ENCODE results near the gene NAB2.

DNA sequence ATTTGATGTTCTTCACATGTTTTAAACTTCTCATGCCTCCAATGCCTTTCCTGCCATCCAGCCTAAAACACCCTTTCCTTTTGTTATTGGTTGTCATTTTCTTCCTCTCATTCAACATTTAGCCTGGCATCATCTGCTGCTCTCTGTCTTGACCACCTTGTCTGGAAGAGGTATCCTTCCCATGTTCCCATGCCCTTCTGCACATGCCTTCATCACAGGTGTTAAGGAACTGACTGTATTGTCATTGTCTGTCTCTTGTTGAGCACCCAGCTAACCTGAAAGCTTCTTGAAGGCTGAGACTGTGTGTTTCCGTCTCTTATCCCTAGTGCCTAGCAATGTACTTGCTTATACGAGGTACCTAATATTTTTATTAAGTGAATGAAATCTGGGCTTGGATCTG lies 34.9 kb downstream of the NAB2 start:
- TF ChIP-seq NR2F2 (IDR thresholded peaks at IDR 0.05) (no peak), HNF4A (conservative IDR thresholded peaks at IDR 0.05) (no peak), YY1 (IDR thresholded peaks at IDR 0.05) (no peak), RXRA (IDR thresholded peaks at IDR 0.05) (no peak), JUND (IDR thresholded peaks at IDR 0.05) (no peak), TAF1 (conservative IDR thresholded peaks at IDR 0.05) (no peak), RAD21 (IDR thresholded peaks at IDR 0.05) (no peak), SP1 (IDR thresholded peaks at IDR 0.05) (no peak), GABPA (IDR thresholded peaks at IDR 0.05 in 1 of 2, conservative IDR thresholded peaks at IDR 0.05 in 1 of 2) (no peak), EGR1 (IDR thresholded peaks at IDR 0.05; ENCODE audit: low read depth in 2 of 2) (no peak)
- TF ChIP-seq, protein P1, sequence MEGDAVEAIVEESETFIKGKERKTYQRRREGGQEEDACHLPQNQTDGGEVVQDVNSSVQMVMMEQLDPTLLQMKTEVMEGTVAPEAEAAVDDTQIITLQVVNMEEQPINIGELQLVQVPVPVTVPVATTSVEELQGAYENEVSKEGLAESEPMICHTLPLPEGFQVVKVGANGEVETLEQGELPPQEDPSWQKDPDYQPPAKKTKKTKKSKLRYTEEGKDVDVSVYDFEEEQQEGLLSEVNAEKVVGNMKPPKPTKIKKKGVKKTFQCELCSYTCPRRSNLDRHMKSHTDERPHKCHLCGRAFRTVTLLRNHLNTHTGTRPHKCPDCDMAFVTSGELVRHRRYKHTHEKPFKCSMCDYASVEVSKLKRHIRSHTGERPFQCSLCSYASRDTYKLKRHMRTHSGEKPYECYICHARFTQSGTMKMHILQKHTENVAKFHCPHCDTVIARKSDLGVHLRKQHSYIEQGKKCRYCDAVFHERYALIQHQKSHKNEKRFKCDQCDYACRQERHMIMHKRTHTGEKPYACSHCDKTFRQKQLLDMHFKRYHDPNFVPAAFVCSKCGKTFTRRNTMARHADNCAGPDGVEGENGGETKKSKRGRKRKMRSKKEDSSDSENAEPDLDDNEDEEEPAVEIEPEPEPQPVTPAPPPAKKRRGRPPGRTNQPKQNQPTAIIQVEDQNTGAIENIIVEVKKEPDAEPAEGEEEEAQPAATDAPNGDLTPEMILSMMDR (IDR thresholded peaks at IDR 0.05; ENCODE audit: low read depth, low read length, missing input control): no peak
- TF ChIP-seq, protein P2, sequence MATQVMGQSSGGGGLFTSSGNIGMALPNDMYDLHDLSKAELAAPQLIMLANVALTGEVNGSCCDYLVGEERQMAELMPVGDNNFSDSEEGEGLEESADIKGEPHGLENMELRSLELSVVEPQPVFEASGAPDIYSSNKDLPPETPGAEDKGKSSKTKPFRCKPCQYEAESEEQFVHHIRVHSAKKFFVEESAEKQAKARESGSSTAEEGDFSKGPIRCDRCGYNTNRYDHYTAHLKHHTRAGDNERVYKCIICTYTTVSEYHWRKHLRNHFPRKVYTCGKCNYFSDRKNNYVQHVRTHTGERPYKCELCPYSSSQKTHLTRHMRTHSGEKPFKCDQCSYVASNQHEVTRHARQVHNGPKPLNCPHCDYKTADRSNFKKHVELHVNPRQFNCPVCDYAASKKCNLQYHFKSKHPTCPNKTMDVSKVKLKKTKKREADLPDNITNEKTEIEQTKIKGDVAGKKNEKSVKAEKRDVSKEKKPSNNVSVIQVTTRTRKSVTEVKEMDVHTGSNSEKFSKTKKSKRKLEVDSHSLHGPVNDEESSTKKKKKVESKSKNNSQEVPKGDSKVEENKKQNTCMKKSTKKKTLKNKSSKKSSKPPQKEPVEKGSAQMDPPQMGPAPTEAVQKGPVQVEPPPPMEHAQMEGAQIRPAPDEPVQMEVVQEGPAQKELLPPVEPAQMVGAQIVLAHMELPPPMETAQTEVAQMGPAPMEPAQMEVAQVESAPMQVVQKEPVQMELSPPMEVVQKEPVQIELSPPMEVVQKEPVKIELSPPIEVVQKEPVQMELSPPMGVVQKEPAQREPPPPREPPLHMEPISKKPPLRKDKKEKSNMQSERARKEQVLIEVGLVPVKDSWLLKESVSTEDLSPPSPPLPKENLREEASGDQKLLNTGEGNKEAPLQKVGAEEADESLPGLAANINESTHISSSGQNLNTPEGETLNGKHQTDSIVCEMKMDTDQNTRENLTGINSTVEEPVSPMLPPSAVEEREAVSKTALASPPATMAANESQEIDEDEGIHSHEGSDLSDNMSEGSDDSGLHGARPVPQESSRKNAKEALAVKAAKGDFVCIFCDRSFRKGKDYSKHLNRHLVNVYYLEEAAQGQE (IDR thresholded peaks at IDR 0.05): no peak
- TF ChIP-seq, protein P3, sequence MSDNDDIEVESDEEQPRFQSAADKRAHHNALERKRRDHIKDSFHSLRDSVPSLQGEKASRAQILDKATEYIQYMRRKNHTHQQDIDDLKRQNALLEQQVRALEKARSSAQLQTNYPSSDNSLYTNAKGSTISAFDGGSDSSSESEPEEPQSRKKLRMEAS (IDR thresholded peaks at IDR 0.05): no peak

Measured in liver (tissue), 3 donors.